Neuronal stem cell (in vitro differentiated cells): ENCODE results near the gene UFSP2.

Experiments
- DNase-seq: peaks from one replicate; pipeline ENCODE4 v3.0.0-alpha.2; 2013; ENCODE audit warnings: low spot score
- H2AFZ ChIP-seq: one replicate; pipeline ENCODE4 v1.6.1; 2013; ENCODE audit warnings: mild to moderate bottlenecking, low read length, inconsistent platforms
- H2AK5ac ChIP-seq: 2 replicates; pipeline ENCODE4 v1.6.1; 2013; ENCODE audit warnings: low read depth, mild to moderate bottlenecking, inconsistent platforms, low read length, moderate library complexity, mixed read lengths
- H2BK120ac ChIP-seq: 2 replicates; pipeline ENCODE4 v1.6.1; 2013; ENCODE audit warnings: low read depth, mild to moderate bottlenecking, inconsistent platforms, low read length, moderate library complexity, mixed read lengths
- H2BK12ac ChIP-seq: one replicate; pipeline ENCODE4 v1.6.1; 2013; ENCODE audit warnings: low read length, inconsistent platforms
- H2BK15ac ChIP-seq: 2 replicates; pipeline ENCODE4 v1.6.1; 2013; ENCODE audit warnings: mild to moderate bottlenecking, low read length, inconsistent platforms, mixed read lengths
- H2BK5ac ChIP-seq: one replicate; pipeline ENCODE4 v1.6.1; 2013; ENCODE audit warnings: inconsistent platforms, mild to moderate bottlenecking, low read length, moderate library complexity
- H3K14ac ChIP-seq: one replicate; pipeline ENCODE4 v1.6.1; 2013; ENCODE audit warnings: low read length, inconsistent platforms
- H3K18ac ChIP-seq: 2 replicates; pipeline ENCODE4 v1.6.1; 2013; ENCODE audit warnings: low read length, inconsistent platforms
- H3K23ac ChIP-seq: 2 replicates; pipeline ENCODE4 v1.6.1; 2013; ENCODE audit warnings: low read depth, mild to moderate bottlenecking, mixed read lengths, low read length, inconsistent platforms; ENCODE audit not compliant: poor library complexity
- H3K27ac ChIP-seq: replicated peaks from 3 replicates; pipeline ENCODE4 v1.5.1; 2013; ENCODE audit warnings: low read length, inconsistent platforms
- H3K27me3 ChIP-seq, 3 experiments: 2 replicates each; pipeline ENCODE4 v1.6.1; 2013; ENCODE audit warnings: low read length in 3 of 3, mild to moderate bottlenecking in 2 of 3, inconsistent platforms in 1 of 3, low read depth in 1 of 3, mixed read lengths in 1 of 3, moderate library complexity in 1 of 3; ENCODE audit not compliant: control insufficient read depth in 3 of 3, insufficient read depth in 3 of 3
- H3K36me3 ChIP-seq, 2 donors: replicated peaks in 1 of 2; 2 replicates each; pipeline ENCODE4 v1.6.1; 2013; ENCODE audit warnings: low read length in 2 of 2; ENCODE audit not compliant: control insufficient read depth in 2 of 2, insufficient read depth in 2 of 2
- H3K4ac ChIP-seq: 2 replicates; pipeline ENCODE4 v1.6.1; 2013; ENCODE audit warnings: inconsistent platforms, mild to moderate bottlenecking, low read length, moderate library complexity
- H3K4me1 ChIP-seq, 2 donors: 1 replicate in 1 of 2; 2 replicates in 1 of 2; pipeline ENCODE4 v1.6.1; 2013; ENCODE audit warnings: low read length in 2 of 2, low read depth in 1 of 2; ENCODE audit not compliant: control insufficient read depth in 2 of 2, insufficient read depth in 1 of 2
- H3K4me2 ChIP-seq: one replicate; pipeline ENCODE4 v1.6.1; 2013; ENCODE audit warnings: mild to moderate bottlenecking, low read length, inconsistent platforms; ENCODE audit not compliant: insufficient read depth, poor library complexity, severe bottlenecking
- H3K4me3 ChIP-seq, 2 donors: 2 replicates each; pipeline ENCODE4 v1.5.1; 2013; ENCODE audit warnings: low read length in 2 of 2, mild to moderate bottlenecking in 2 of 2, inconsistent platforms in 1 of 2, moderate library complexity in 1 of 2
- H3K79me1 ChIP-seq: one replicate; pipeline ENCODE4 v1.6.1; 2013; ENCODE audit warnings: low read depth, mild to moderate bottlenecking, inconsistent platforms, low read length, moderate library complexity
- H3K9ac ChIP-seq: one replicate; pipeline ENCODE4 v1.6.1; 2013; ENCODE audit warnings: mild to moderate bottlenecking, low read depth, low read length, inconsistent platforms; ENCODE audit not compliant: poor library complexity
- H3K9me3 ChIP-seq, 2 donors: replicated peaks in 1 of 2; 2 replicates each; pipeline versions ENCODE3 to v1.6.1; 2013; ENCODE audit warnings: low read length in 2 of 2, mild to moderate bottlenecking in 2 of 2, inconsistent platforms in 1 of 2, low read depth in 1 of 2, mixed read lengths in 1 of 2, moderate library complexity in 1 of 2; ENCODE audit not compliant: control insufficient read depth in 2 of 2, insufficient read depth in 1 of 2
- H4K8ac ChIP-seq: one replicate; pipeline ENCODE4 v1.6.1; 2013; ENCODE audit warnings: low read depth, mild to moderate bottlenecking, inconsistent platforms, low read length, moderate library complexity
- H4K91ac ChIP-seq: one replicate; pipeline ENCODE4 v1.6.1; 2013; ENCODE audit warnings: low read length, low read depth, mild to moderate bottlenecking, inconsistent platforms; ENCODE audit not compliant: poor library complexity
- WGBS, 2 donors: extraction: QIAGEN DNeasy Blood & Tissue Kit; methylation state at CpG; one replicate each; pipeline ENCODE4 v1.1.7; 2013; ENCODE audit warnings: missing lambda C conversion rate in 2 of 2, mixed read lengths in 1 of 2; ENCODE audit not compliant: insufficient read length in 2 of 2, insufficient replicate concordance in 1 of 2; ENCODE audit errors: extremely low coverage in 2 of 2; 5-methylcytosine and 5-hydroxymethylcytosine counted together

Gene UFSP2

DNA sequence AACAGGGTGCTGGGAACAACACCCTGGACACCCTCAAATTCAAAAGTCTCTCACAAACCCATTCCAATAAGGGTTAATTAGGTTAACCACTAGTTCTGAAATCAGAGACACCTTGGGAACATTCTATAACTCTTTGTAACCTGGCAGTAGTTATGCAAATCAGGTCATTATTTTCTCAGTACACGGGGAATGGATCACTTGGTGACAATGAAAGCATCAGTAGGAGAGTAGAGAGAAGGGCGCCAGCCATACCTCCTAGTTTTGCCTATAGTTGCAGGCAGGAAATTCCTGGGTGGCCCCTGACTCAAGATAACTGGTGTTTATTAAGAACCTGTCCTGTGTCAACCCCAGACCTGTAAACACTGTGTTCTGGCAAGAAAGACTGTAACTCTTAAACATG is 43.2 kb upstream of the UFSP2 start:
- no peak overlapping the region for H4K8ac ChIP-seq
- no peak for DNase-seq
- no peak overlapping the region for H3K27ac ChIP-seq
- no peak overlapping the region for H3K23ac ChIP-seq
- H3K4me1 ChIP-seq: peaks cover 7 to 12% of the 10 kb centered on the region in 2 donors
- H3K9ac ChIP-seq: no peak overlapping the region
- H2BK12ac ChIP-seq: no peak overlapping the region
- WGBS, 2 donors: no CpG with 5 or more reads among the region's 2 CpGs
- no peaks in the 10 kb centered on the region for H3K9me3 ChIP-seq
- H3K4ac ChIP-seq: no peak overlapping the region
- H4K91ac ChIP-seq: no peak overlapping the region
- H3K14ac ChIP-seq: no peak overlapping the region
- no peak overlapping the region for H2AFZ ChIP-seq
- no peak overlapping the region for H3K4me2 ChIP-seq
- H3K79me1 ChIP-seq: no peaks in the 10 kb centered on the region
- peaks cover 0 to 45% (median 9%) of the 10 kb centered on the region in 3 experiments for H3K27me3 ChIP-seq
- H3K18ac ChIP-seq: no peak overlapping the region
- no peak overlapping the region for H2BK5ac ChIP-seq
- no peak overlapping the region for H2BK120ac ChIP-seq
- H3K4me3 ChIP-seq: no peak overlapping the region
- no peak overlapping the region for H2BK15ac ChIP-seq
- no peaks in the 10 kb centered on the region for H3K36me3 ChIP-seq
- H2AK5ac ChIP-seq: no peak overlapping the region

DNA sequence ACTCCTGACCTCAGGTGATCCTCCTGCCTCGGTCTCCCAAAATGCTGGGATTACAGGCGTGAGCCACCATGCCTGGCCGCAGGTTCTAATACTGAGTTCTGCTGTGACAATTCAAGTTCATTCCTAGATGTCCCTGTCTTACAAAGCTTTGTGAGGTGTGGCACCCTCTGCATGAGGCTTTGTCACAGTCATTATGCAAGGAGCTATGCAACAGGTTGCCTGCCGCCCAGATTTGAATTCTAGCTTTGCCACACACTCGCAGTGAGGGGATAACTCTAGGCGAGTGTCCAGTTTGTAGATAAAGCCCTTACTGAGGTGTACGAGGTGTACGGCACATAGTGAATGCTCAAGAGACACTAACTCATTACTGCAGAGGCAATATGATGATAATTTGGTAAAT is 42.2 kb upstream of the UFSP2 start:
- Histone ChIP-seq H4K8ac (no peak overlapping the region), H3K9ac (no peak overlapping the region), H2AK5ac (no peak overlapping the region), H2BK5ac (no peak overlapping the region), H2BK12ac (no peak overlapping the region), H2AFZ (no peak overlapping the region), H3K4me2 (no peak overlapping the region), H3K4me1 (peaks cover 7 to 12% of the 10 kb centered on the region in 2 donors), H2BK15ac (no peak overlapping the region), H2BK120ac (no peak overlapping the region), H3K79me1 (no peaks in the 10 kb centered on the region), H3K4me3 (no peak overlapping the region), H4K91ac (no peak overlapping the region), H3K4ac (no peak overlapping the region), H3K27me3 (peaks cover 0 to 44% (median 9%) of the 10 kb centered on the region in 3 experiments), H3K18ac (no peak overlapping the region), H3K27ac (no peak overlapping the region), H3K14ac (no peak overlapping the region), H3K9me3 (no peaks in the 10 kb centered on the region), H3K23ac (no peak overlapping the region), H3K36me3 (no peaks in the 10 kb centered on the region)
- DNase-seq: no peak
- no CpG with 5 or more reads among the region's 8 CpGs for WGBS, 2 donors

DNA sequence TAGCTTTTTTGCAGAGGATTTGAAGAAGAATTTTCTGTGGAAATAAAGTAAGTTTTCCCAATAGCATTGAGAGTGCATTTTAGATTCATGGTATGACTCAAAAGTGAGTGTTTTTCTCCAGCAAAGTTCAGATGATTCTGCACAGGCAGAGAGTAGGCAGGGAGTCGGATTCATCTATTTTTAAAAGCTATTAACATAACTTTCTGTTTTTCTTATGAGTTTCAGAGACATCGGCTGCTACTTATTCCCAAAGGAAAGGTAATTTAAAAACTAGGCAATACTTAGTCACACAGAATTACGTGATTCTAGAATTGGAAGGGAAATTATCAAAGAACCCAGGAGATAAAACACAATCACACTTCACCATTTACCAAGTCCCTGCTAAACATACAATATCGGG is 41.3 kb upstream of the UFSP2 start:
- Histone ChIP-seq H2BK15ac (no peak overlapping the region), H2BK12ac (no peak overlapping the region), H2AFZ (no peak overlapping the region), H3K9me3 (no peaks in the 10 kb centered on the region), H3K4ac (no peak overlapping the region), H3K18ac (no peak overlapping the region), H3K36me3 (no peaks in the 10 kb centered on the region), H4K8ac (no peak overlapping the region), H3K79me1 (no peaks in the 10 kb centered on the region), H3K23ac (no peak overlapping the region), H2BK5ac (no peak overlapping the region), H4K91ac (no peak overlapping the region), H3K27me3 (peaks cover 0 to 48% (median 7%) of the 10 kb centered on the region in 3 experiments), H3K27ac (no peak overlapping the region), H3K4me2 (no peak overlapping the region), H2AK5ac (no peak overlapping the region), H3K4me3 (no peak overlapping the region), H3K14ac (no peak overlapping the region), H3K4me1 (peaks cover 6 to 11% of the 10 kb centered on the region in 2 donors), H3K9ac (no peak overlapping the region), H2BK120ac (no peak overlapping the region)
- no peak for DNase-seq
- WGBS, 2 donors: no CpG with 5 or more reads among the region's 4 CpGs

- no peak overlapping the region for H2AK5ac ChIP-seq
- no peak overlapping the region for H2BK15ac ChIP-seq
- H4K8ac ChIP-seq: no peak overlapping the region
- peaks cover 5 to 8% of the 10 kb centered on the region in 2 donors for H3K4me1 ChIP-seq
- no peak overlapping the region for H3K4me3 ChIP-seq
- no peak overlapping the region for H2BK12ac ChIP-seq
- H2BK120ac ChIP-seq: no peak overlapping the region
- no peak overlapping the region for H3K14ac ChIP-seq
- H3K79me1 ChIP-seq: no peaks in the 10 kb centered on the region
- no peaks in the 10 kb centered on the region for H3K9me3 ChIP-seq
- no peak for DNase-seq
- WGBS, 2 donors: no CpG with 5 or more reads among the region's 3 CpGs
- H4K91ac ChIP-seq: no peak overlapping the region
- H3K27me3 ChIP-seq: peaks cover 0 to 47% (median 4%) of the 10 kb centered on the region in 3 experiments
- no peak overlapping the region for H3K9ac ChIP-seq
- no peak overlapping the region for H3K18ac ChIP-seq
- H3K4me2 ChIP-seq: no peak overlapping the region
- H3K27ac ChIP-seq: no peak overlapping the region
- no peak overlapping the region for H2AFZ ChIP-seq
- no peak overlapping the region for H3K23ac ChIP-seq
- H2BK5ac ChIP-seq: no peak overlapping the region
- no peaks in the 10 kb centered on the region for H3K36me3 ChIP-seq
- no peak overlapping the region for H3K4ac ChIP-seq
These were observed 39.9 kb upstream of the UFSP2 start for GRCh38 chr4:185465707-185466106.
